ENCODE data around the gene GET3.
A peak's percentile ranks its signal among the peaks of the same experiment; 100 is the strongest.

The GET3 gene

DNA sequence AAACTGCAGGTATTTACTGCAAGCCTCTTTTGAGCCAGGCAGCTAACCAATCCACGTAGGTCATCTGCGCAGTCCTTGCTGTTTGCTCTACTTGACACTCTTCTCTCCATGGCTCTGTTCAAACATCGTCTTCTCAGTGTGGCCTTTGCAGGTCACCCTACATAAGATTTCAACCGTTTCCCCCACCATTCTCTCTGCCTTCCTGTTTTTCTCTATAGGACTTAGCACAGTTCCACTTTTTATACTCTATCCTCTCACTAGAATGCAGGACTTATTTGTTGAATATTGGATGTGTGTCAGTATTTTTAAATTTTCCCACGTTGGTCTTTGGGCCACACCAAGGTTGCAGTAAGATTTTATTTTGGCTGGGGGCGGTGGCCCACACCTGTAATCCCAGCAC lies 39.2 kb upstream of the GET3 start:
- DNase-seq (no peak), ATAC-seq (ENCODE audit: insufficient read depth, low read depth) (no peak)
- Histone ChIP-seq H3K36me3 (ENCODE audit: insufficient read depth, low read length) (peaks cover 43% of the 10 kb centered on the region), H3K4me3 (ENCODE audit: low read depth in 1 of 2, low read length in 2 of 2) (peak overlapping the region in 1 of 2 experiments; percentile 98; a peak in 1 of 4 replicates), H3K79me2 (ENCODE audit: insufficient read depth, low read length) (peaks cover 9% of the 10 kb centered on the region; the same call in 1 of the 2 replicates), H3K9ac (ENCODE audit: low read depth, low read length) (no peak overlapping the region), H3K27me3 (ENCODE audit: insufficient read depth, low read length, poor library complexity) (no peaks in the 10 kb centered on the region), H3K4me1 (ENCODE audit: insufficient read depth, low read length) (peaks cover 44% of the 10 kb centered on the region), H4K20me1 (ENCODE audit: insufficient read depth, low read length) (peaks cover 9% of the 10 kb centered on the region; the same call in 1 of the 2 replicates), H3K4me2 (ENCODE audit: insufficient read depth, low read length) (peak overlapping the region; percentile 90; the same call in 1 of the 2 replicates), H2AFZ (ENCODE audit: low read depth, low read length) (no peak overlapping the region), H3K9me3 (ENCODE audit: insufficient read depth, low read length, severe bottlenecking) (no peaks in the 10 kb centered on the region), H3K27ac (ENCODE audit: low read length) (no peak overlapping the region)
- no peak for TF ChIP-seq EZH2 (IDR thresholded peaks at IDR 0.05; ENCODE audit: borderline replicate concordance, low read depth, low read length, severe bottlenecking)
- TF ChIP-seq, protein P1, sequence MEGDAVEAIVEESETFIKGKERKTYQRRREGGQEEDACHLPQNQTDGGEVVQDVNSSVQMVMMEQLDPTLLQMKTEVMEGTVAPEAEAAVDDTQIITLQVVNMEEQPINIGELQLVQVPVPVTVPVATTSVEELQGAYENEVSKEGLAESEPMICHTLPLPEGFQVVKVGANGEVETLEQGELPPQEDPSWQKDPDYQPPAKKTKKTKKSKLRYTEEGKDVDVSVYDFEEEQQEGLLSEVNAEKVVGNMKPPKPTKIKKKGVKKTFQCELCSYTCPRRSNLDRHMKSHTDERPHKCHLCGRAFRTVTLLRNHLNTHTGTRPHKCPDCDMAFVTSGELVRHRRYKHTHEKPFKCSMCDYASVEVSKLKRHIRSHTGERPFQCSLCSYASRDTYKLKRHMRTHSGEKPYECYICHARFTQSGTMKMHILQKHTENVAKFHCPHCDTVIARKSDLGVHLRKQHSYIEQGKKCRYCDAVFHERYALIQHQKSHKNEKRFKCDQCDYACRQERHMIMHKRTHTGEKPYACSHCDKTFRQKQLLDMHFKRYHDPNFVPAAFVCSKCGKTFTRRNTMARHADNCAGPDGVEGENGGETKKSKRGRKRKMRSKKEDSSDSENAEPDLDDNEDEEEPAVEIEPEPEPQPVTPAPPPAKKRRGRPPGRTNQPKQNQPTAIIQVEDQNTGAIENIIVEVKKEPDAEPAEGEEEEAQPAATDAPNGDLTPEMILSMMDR (IDR thresholded peaks at IDR 0.05; ENCODE audit: borderline replicate concordance, extremely low read depth, low read length, poor library complexity, severe bottlenecking), result no peak

DNA sequence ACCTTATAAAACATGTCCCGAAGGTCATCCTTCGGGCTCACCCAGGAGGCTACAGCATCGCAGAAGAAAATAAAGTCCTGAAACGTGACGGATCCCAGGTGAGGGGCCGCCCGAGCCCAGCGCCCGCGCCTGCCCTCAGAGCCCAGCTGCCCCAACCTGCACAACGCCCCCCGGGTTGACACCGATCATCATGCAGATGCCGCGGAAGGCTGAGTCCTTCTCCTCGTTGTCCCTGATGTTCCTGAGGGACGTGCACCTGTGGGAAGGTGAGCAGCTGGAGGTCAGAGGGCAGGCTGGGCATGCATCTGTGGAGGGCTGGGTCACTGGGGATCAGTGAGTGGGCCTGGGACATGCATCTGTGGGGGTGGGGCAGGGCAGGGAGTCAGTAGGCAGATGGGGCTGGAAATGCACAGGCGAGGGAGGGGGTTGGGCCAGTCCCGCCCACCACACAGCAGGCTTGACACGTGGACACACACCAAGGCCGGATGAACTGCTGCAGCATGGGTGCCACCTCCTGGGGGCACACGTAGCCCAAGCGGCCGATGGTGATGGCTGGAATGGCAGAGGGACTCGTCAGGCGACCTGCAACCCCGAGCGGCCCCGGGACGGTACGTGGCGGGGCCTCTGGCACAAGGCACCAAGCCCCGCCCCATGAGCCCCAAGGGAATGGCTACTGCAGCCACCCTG lies 35.6 kb upstream of the GET3 start:
- Histone ChIP-seq H3K27me3 (ENCODE audit: insufficient read depth, low read length, poor library complexity) (no peaks in the 10 kb centered on the region), H3K36me3 (ENCODE audit: insufficient read depth, low read length) (peaks cover 77% of the 10 kb centered on the region)
- no peak for DNase-seq

DNA sequence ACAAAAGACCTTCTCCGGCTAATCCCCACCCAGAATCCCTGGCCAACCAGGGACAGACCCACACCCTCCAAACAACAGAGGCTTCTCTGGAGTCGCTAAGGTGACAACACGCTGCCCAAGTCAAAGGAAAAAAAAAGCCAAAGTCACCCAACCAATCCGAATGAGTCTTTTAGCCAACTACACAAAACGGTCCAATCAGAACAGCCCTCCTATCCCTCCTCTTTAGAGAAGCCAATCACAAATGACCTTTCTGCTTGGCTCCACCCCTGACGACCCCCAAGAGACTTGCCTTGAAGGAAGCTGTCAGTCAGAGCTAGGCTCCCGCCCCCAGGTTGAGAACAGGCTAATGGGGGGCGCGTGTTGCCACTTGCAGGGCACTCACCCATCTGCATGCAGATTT lies 34.3 kb upstream of the GET3 start:
- ATAC-seq (ENCODE audit: insufficient read depth, low read depth), result peak; percentile 87
- DNase-seq, result peak; percentile 82
- no peak overlapping the region for H3K4me2 ChIP-seq (ENCODE audit: insufficient read depth, low read length)
- H3K36me3 ChIP-seq (ENCODE audit: insufficient read depth, low read length), result peaks cover 87% of the 10 kb centered on the region
- H2AFZ ChIP-seq (ENCODE audit: low read depth, low read length), result no peak overlapping the region
- H3K4me1 ChIP-seq (ENCODE audit: insufficient read depth, low read length), result peaks cover 11% of the 10 kb centered on the region
- no peak overlapping the region for H3K27ac ChIP-seq (ENCODE audit: low read length)
- peaks cover 20% of the 10 kb centered on the region for H4K20me1 ChIP-seq (ENCODE audit: insufficient read depth, low read length)
- H3K4me3 ChIP-seq (ENCODE audit: low read depth in 1 of 2, low read length in 2 of 2), result no peak overlapping the region
- no peak for TF ChIP-seq EZH2 (IDR thresholded peaks at IDR 0.05; ENCODE audit: borderline replicate concordance, low read depth, low read length, severe bottlenecking)
- TF ChIP-seq, protein P1 (IDR thresholded peaks at IDR 0.05; ENCODE audit: borderline replicate concordance, extremely low read depth, low read length, poor library complexity, severe bottlenecking), result no peak
- no peaks in the 10 kb centered on the region for H3K27me3 ChIP-seq (ENCODE audit: insufficient read depth, low read length, poor library complexity)
- H3K9ac ChIP-seq (ENCODE audit: low read depth, low read length), result no peak overlapping the region
- no peaks in the 10 kb centered on the region for H3K79me2 ChIP-seq (ENCODE audit: insufficient read depth, low read length)
- H3K9me3 ChIP-seq (ENCODE audit: insufficient read depth, low read length, severe bottlenecking), result no peaks in the 10 kb centered on the region

More for the DNA sequence above, 35.6 kb upstream of the GET3 start:
- no peak overlapping the region for H2AFZ ChIP-seq (ENCODE audit: low read depth, low read length)
- H3K4me1 ChIP-seq (ENCODE audit: insufficient read depth, low read length), result peaks cover 24% of the 10 kb centered on the region
- no peak overlapping the region for H3K4me2 ChIP-seq (ENCODE audit: insufficient read depth, low read length)
- H3K79me2 ChIP-seq (ENCODE audit: insufficient read depth, low read length), result no peaks in the 10 kb centered on the region
- no peak overlapping the region for H3K4me3 ChIP-seq (ENCODE audit: low read depth in 1 of 2, low read length in 2 of 2)
- no peak overlapping the region for H3K27ac ChIP-seq (ENCODE audit: low read length)
- peaks cover 20% of the 10 kb centered on the region for H4K20me1 ChIP-seq (ENCODE audit: insufficient read depth, low read length)
- no peak overlapping the region for H3K9ac ChIP-seq (ENCODE audit: low read depth, low read length)
- H3K9me3 ChIP-seq (ENCODE audit: insufficient read depth, low read length, severe bottlenecking), result no peaks in the 10 kb centered on the region
- no peak for ATAC-seq (ENCODE audit: insufficient read depth, low read depth)
- TF ChIP-seq EZH2 (IDR thresholded peaks at IDR 0.05; ENCODE audit: borderline replicate concordance, low read depth, low read length, severe bottlenecking), result no peak
- TF ChIP-seq, protein P1 (IDR thresholded peaks at IDR 0.05; ENCODE audit: borderline replicate concordance, extremely low read depth, low read length, poor library complexity, severe bottlenecking), result no peak

Measured in DND-41 (cell line).